22Rv1 (cell line): ENCODE measurements around the gene HS1BP3.

Source experiments
- H3K27ac ChIP-seq: fragments of 450-650 bp; 2 replicates; pipeline ENCODE4 v1.5.1; 2017
- CTCF ChIP-seq: fragments of 450-650 bp; IDR thresholded peaks from 2 replicates; pipeline ENCODE4 v1.5.1; 2017; ENCODE audit warnings: mild to moderate bottlenecking
- ZFX ChIP-seq: fragments of 450-650 bp; IDR thresholded peaks from 2 replicates; pipeline ENCODE4 v1.6.1; 2017; ENCODE audit warnings: antibody characterized with exemption, borderline replicate concordance

HS1BP3 gene

GRCh38 chr2:20602803-20603202 lies 48.1 kb downstream of the HS1BP3 start:
- H3K27ac ChIP-seq, result no peak overlapping the region
- no peak for TF ChIP-seq ZFX
- TF ChIP-seq CTCF, result no peak

GRCh38 chr2:20600756-20601325 lies 50.1 kb downstream of the HS1BP3 start:
- TF ChIP-seq CTCF, result peak; percentile 34
- TF ChIP-seq ZFX, result no peak
- no peak overlapping the region for H3K27ac ChIP-seq

DNA sequence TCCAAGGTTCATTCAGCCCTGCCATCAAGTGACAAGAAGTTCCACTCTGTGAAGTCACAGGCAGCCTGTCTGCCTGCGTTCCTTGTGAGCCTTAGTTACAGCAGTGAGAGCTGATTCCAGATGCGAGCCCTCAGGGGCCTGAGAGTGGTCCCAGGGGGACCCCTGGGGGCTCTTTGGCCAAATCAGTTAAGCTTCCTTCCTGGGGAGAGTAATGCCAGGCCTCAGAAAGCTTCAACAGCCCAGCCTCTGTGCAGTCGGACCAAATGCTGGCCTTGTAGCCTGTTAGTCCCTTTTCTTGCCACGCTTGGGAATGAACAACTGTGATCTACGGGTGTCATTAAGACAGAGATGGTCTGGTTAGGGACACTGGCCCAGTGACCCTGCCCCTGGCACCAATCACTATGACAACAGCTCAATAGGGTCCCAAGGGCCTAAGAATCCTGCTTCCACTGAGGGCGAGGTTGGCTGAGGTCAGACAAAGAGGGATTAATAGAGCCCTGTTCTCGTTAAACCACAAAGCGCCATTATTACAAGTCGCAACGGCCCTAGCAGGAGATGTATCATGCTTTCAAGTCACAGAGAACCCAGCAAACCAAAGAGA lies 50.9 kb downstream of the HS1BP3 start:
- TF ChIP-seq ZFX, result no peak
- TF ChIP-seq CTCF, result no peak
- no peak overlapping the region for H3K27ac ChIP-seq

DNA sequence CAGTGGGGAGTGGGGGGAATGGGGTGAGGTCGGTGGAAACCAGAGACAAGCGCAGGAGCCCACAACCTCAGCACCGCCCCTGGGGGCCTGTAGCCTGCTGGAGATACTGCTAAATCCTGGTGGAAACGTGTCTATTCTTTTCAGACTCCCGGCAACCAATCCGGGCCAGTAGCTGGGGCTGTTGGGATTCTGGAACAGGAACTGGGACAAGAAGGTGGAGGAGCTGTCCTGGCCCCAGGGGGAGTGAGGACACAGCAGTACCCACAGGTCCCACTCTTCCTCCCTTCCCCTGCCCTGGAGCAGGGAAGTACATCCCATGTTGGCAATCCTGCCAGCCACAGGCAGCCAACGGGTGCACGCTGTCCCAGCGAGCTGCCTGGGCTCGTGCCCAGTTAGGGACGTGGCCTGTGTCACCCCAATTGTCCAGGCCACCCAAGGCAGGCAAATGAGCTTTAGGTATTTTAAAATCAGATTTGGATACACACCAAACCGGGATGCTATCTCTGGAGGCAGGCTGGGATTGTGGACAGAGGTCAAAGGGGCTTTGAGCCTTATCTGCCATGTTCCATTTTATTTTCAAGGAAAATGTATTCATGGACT lies 51.8 kb downstream of the HS1BP3 start:
- no peak overlapping the region for H3K27ac ChIP-seq
- TF ChIP-seq ZFX (no peak), CTCF (no peak)

DNA sequence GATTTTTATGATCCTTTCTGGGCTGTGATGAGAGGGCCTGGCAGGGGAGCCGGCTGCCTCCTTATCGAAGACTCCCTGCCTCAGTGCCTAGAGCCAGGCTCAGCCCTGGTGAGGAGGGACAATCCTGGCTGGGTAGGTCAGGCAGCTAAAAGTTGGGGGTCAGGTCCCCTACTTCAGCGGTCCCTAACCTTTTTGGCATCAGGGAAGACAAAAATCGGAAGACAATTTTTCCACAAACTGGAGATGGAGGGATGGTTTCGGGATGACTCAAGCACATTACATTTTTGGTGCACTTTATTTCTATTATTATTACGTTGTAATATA lies 53.1 kb downstream of the HS1BP3 start:
- no peak overlapping the region for H3K27ac ChIP-seq
- TF ChIP-seq ZFX (no peak), CTCF (no peak)

- H3K27ac ChIP-seq, result no peak overlapping the region
- no peak for TF ChIP-seq CTCF
- no peak for TF ChIP-seq ZFX
Observed at GRCh38 chr2:20596973-20597859, 53.7 kb downstream of the HS1BP3 start.
